ENCODE results near the gene VPS37C. TPM values are rescaled to one million over a fixed set of nuclear protein-coding genes. Genes with fewer than 3 reads are reported as not detected.

The VPS37C gene
- total RNA-seq, 1 experiment from 2014 or later: 23.4 TPM

GRCh38 chr11:61147791-61148620 is 13.2 kb downstream of the VPS37C start:
- H3K4me1 Mint-ChIP-seq: peaks cover 50% of the 10 kb centered on the region

GRCh38 chr11:61147271-61147670 is 14.0 kb downstream of the VPS37C start:
- H3K27ac Mint-ChIP-seq: no peak overlapping the region; the same call in 1 of the 2 replicates
- H3K4me1 Mint-ChIP-seq: peaks cover 43% of the 10 kb centered on the region
- H3K27me3 Mint-ChIP-seq (ENCODE audit: low read depth): no peaks in the 10 kb centered on the region
- POLR2A ChIA-PET: interaction anchor here (0.6 kb wide), 2 partner anchors 163 to 385 kb away, joined by 3 to 4 read pairs; no protein-coding TSS in a partner anchor
- ATAC-seq: no peak
- H3K36me3 Mint-ChIP-seq: no peaks in the 10 kb centered on the region
- no peak overlapping the region for H3K4me3 Mint-ChIP-seq
- no peaks in the 10 kb centered on the region for H3K9me3 Mint-ChIP-seq
- CTCF ChIA-PET: interaction anchor here (1.7 kb wide), 1 partner anchor 11 kb away, joined by 4 read pairs; no protein-coding TSS in a partner anchor
- no peak for DNase-seq (ENCODE audit: low spot score)
- TF ChIP-seq ZBTB21 (CRISPR knock-in tag; IDR thresholded peaks at IDR 0.05; ENCODE audit: borderline replicate concordance) (no peak), NR3C1 (CRISPR knock-in tag; conservative IDR thresholded peaks at IDR 0.05; ENCODE audit: low read depth) (no peak), NR2C2 (CRISPR knock-in tag; IDR thresholded peaks at IDR 0.05) (no peak), CREB1 (CRISPR knock-in tag; IDR thresholded peaks at IDR 0.05) (no peak), HMGA2 (CRISPR knock-in tag; IDR thresholded peaks at IDR 0.05) (no peak), ZNF263 (CRISPR knock-in tag; IDR thresholded peaks at IDR 0.05; ENCODE audit: low read depth) (no peak), ZNF512 (CRISPR knock-in tag; IDR thresholded peaks at IDR 0.05; ENCODE audit: borderline replicate concordance) (no peak), CTCF (IDR thresholded peaks at IDR 0.05) (no peak), NFATC4 (CRISPR knock-in tag; IDR thresholded peaks at IDR 0.05) (no peak), GTF2I (CRISPR knock-in tag; conservative IDR thresholded peaks at IDR 0.05) (no peak), PREB (CRISPR knock-in tag; IDR thresholded peaks at IDR 0.05; ENCODE audit: borderline replicate concordance) (no peak)

More at GRCh38 chr11:61147791-61148620, 13.2 kb downstream of the VPS37C start:
- no peak for ATAC-seq
- H3K4me3 Mint-ChIP-seq: no peak overlapping the region
- H3K27ac Mint-ChIP-seq: peak overlapping the region; percentile 77; the same call in 1 of the 2 replicates
- no peak for DNase-seq (ENCODE audit: low spot score)
- H3K9me3 Mint-ChIP-seq: no peaks in the 10 kb centered on the region
- POLR2A ChIA-PET: interaction anchor here (0.6 to 1.9 kb wide), 3 partner anchors 9 to 163 kb away, joined by 3 to 6 read pairs (median 3); no protein-coding TSS in a partner anchor
- CTCF ChIA-PET: interaction anchor here (0.9 to 1.7 kb wide), 2 partner anchors 11 to 106 kb away, joined by 3 to 4 read pairs; no protein-coding TSS in a partner anchor
- H3K36me3 Mint-ChIP-seq: no peaks in the 10 kb centered on the region
- no peak for TF ChIP-seq ZNF232 (CRISPR knock-in tag; IDR thresholded peaks at IDR 0.05)
- TF ChIP-seq RORB (CRISPR knock-in tag; IDR thresholded peaks at IDR 0.05): no peak
- TF ChIP-seq SP1 (CRISPR knock-in tag; conservative IDR thresholded peaks at IDR 0.05): no peak
- TF ChIP-seq SOX15 (CRISPR knock-in tag; IDR thresholded peaks at IDR 0.05): no peak
- TF ChIP-seq ZNF281 (CRISPR knock-in tag; IDR thresholded peaks at IDR 0.05): no peak
- no peak for TF ChIP-seq MYBL2 (CRISPR knock-in tag; IDR thresholded peaks at IDR 0.05)
- TF ChIP-seq E2F1 (CRISPR knock-in tag; IDR thresholded peaks at IDR 0.05): no peak
- TF ChIP-seq ZSCAN18 (CRISPR knock-in tag; IDR thresholded peaks at IDR 0.05): no peak
- no peak for TF ChIP-seq OVOL2 (CRISPR knock-in tag; IDR thresholded peaks at IDR 0.05; ENCODE audit: borderline replicate concordance)
- H3K27me3 Mint-ChIP-seq (ENCODE audit: low read depth): no peaks in the 10 kb centered on the region
